GM19239 (cell line): Measurements from ENCODE around the gene PTRH2.
A peak's percentile ranks its signal among the peaks of the same experiment; 100 is the strongest.
"Not testable (repeated sequence)": the region's sequence is repeated elsewhere in the genome, so short reads cannot be mapped to it uniquely, and the experiment has no call there.

Source experiments
- DNase-seq: peaks from one replicate; pipeline ENCODE4 v3.0.0; 2011; ENCODE audit warnings: low spot score; ENCODE audit not compliant: insufficient read length
- FAIRE-seq: peaks from 2 replicates; lab custom pipeline; 2011; peaks lifted over from hg19 to GRCh38; lab: Jason Lieb, UNC

The PTRH2 gene

GRCh38 chr17:59707149-59707970 lies at the start of gene PTRH2, which contains the start of gene VMP1:
Gene PTRH2 (minus strand): TSS chr17:59707430. CDS start chr17:59697978, 9,452 bp downstream.
Gene VMP1 (plus strand): TSS chr17:59707654. CDS start chr17:59731447, 23,793 bp downstream.
- FAIRE-seq (peak; percentile 98), DNase-seq (peak; percentile 90)

GRCh38 chr17:59756236-59756818 lies 49.1 kb upstream of the PTRH2 start:
- no peak for FAIRE-seq
- DNase-seq, result no peak

GRCh38 chr17:59755069-59755468 lies 47.8 kb upstream of the PTRH2 start:
- DNase-seq, FAIRE-seq: not testable (repeated sequence)

GRCh38 chr17:59754552-59754951 lies 47.3 kb upstream of the PTRH2 start:
- DNase-seq (no peak), FAIRE-seq (no peak)

GRCh38 chr17:59753522-59754467 lies 46.6 kb upstream of the PTRH2 start:
- peak; percentile 88 for FAIRE-seq

GRCh38 chr17:59752922-59753321 lies 45.7 kb upstream of the PTRH2 start:
- no peak for DNase-seq
- FAIRE-seq, result no peak

More at GRCh38 chr17:59753522-59754467, 46.6 kb upstream of the PTRH2 start:
- peak; percentile 29 for DNase-seq

GRCh38 chr17:59752446-59752845 lies 45.2 kb upstream of the PTRH2 start:
- no peak for FAIRE-seq
- no peak for DNase-seq

- no peak for DNase-seq
- peak; percentile 35 for FAIRE-seq
Measured at GRCh38 chr17:59751955-59752413, 44.8 kb upstream of the PTRH2 start.

GRCh38 chr17:59748591-59748990 lies 41.4 kb upstream of the PTRH2 start:
- no peak for FAIRE-seq
- no peak for DNase-seq

- no peak for FAIRE-seq
- no peak for DNase-seq
Measured at GRCh38 chr17:59746849-59747445, 39.7 kb upstream of the PTRH2 start.

- DNase-seq (no peak), FAIRE-seq (no peak)
Measured at GRCh38 chr17:59745040-59745439, 37.8 kb upstream of the PTRH2 start.

GRCh38 chr17:59743842-59744241 lies 36.6 kb upstream of the PTRH2 start:
- FAIRE-seq (no peak), DNase-seq (no peak)

GRCh38 chr17:59737324-59737723 lies 30.1 kb upstream of the PTRH2 start:
- DNase-seq (no peak), FAIRE-seq (no peak)

GRCh38 chr17:59734226-59734625 lies 27.0 kb upstream of the PTRH2 start:
- FAIRE-seq (no peak), DNase-seq (no peak)

- DNase-seq (no peak), FAIRE-seq (no peak)
Measured at GRCh38 chr17:59733697-59734096, 26.5 kb upstream of the PTRH2 start.

- FAIRE-seq (no peak), DNase-seq (no peak)
Measured at GRCh38 chr17:59730268-59730834, 23.1 kb upstream of the PTRH2 start.

GRCh38 chr17:59727817-59728533 lies 20.7 kb upstream of the PTRH2 start:
- FAIRE-seq, result no peak
- DNase-seq, result no peak

- DNase-seq, result no peak
- FAIRE-seq, result no peak
Measured at GRCh38 chr17:59725691-59726090, 18.5 kb upstream of the PTRH2 start.

- DNase-seq, result no peak
- FAIRE-seq, result no peak
Measured at GRCh38 chr17:59723607-59724006, 16.4 kb upstream of the PTRH2 start.
